Liver (tissue), 9 donors: ENCODE measurements around the gene SLC8A2. TPM values are rescaled to one million over a fixed set of nuclear protein-coding genes. Genes with fewer than 3 reads are reported as not detected.

ENCODE experiments used
- DNase-seq: peaks from one replicate; pipeline ENCODE4 v3.0.0-alpha.2; 2017; ENCODE audit warnings: low spot score
- H3K27ac ChIP-seq, 2 donors: one replicate each; pipeline ENCODE4 v1.7.0; 2013; ENCODE audit warnings: inconsistent platforms in 2 of 2, low read length in 2 of 2, control low read depth in 1 of 2, low read depth in 1 of 2, mild to moderate bottlenecking in 1 of 2
- H3K27me3 ChIP-seq, 4 donors: one replicate each; pipeline versions ENCODE4 v1.6.1 to v1.7.0; 2013; ENCODE audit warnings: low read length in 3 of 4, inconsistent platforms in 1 of 4, mild to moderate bottlenecking in 1 of 4, moderate library complexity in 1 of 4; ENCODE audit not compliant: control insufficient read depth in 4 of 4, insufficient read depth in 4 of 4
- H3K36me3 ChIP-seq, 4 donors: one replicate each; pipeline versions ENCODE4 v1.6.1 to v1.7.0; 2013; ENCODE audit warnings: low read length in 3 of 4, mild to moderate bottlenecking in 3 of 4, low read depth in 1 of 4, moderate library complexity in 1 of 4; ENCODE audit not compliant: control insufficient read depth in 4 of 4, insufficient read depth in 3 of 4
- H3K4me1 ChIP-seq, 4 donors: one replicate each; pipeline versions ENCODE4 v1.6.1 to v1.7.0; 2013; ENCODE audit warnings: low read length in 3 of 4, mild to moderate bottlenecking in 3 of 4, moderate library complexity in 1 of 4; ENCODE audit not compliant: control insufficient read depth in 4 of 4, insufficient read depth in 4 of 4
- H3K4me3 ChIP-seq, 3 donors: one replicate each; pipeline versions ENCODE4 v1.6.1 to v1.7.0; 2013; ENCODE audit warnings: low read length in 3 of 3, control low read depth in 1 of 3, low read depth in 1 of 3, mild to moderate bottlenecking in 1 of 3
- H3K9ac ChIP-seq, 2 donors: one replicate each; pipeline ENCODE4 v1.7.0; 2013; ENCODE audit warnings: low read length in 2 of 2, mild to moderate bottlenecking in 2 of 2, moderate library complexity in 2 of 2, control low read depth in 1 of 2, low read depth in 1 of 2
- H3K9me3 ChIP-seq, 4 donors: one replicate each; pipeline versions ENCODE4 v1.6.1 to v1.7.0; 2013; ENCODE audit warnings: low read length in 3 of 4; ENCODE audit not compliant: control insufficient read depth in 4 of 4
- EGR1 ChIP-seq, 2 donors: IDR thresholded peaks; 2 replicates each; pipeline ENCODE4 v1.6.1; 2016 to 2018; ENCODE audit warnings: antibody characterized with exemption in 2 of 2, low read depth in 2 of 2
- FOXA1 ChIP-seq: IDR thresholded peaks from 2 replicates; pipeline ENCODE4 v1.6.1; 2016; ENCODE audit warnings: antibody characterized with exemption
- FOXA2 ChIP-seq: IDR thresholded peaks from 2 replicates; pipeline ENCODE4 v1.6.1; 2016; ENCODE audit warnings: antibody characterized with exemption
- GABPA ChIP-seq, 2 donors: IDR thresholded peaks in 1 of 2; conservative IDR thresholded peaks in 1 of 2; 2 replicates each; pipeline ENCODE4 v1.6.1; 2016; ENCODE audit warnings: antibody characterized with exemption in 2 of 2, mild to moderate bottlenecking in 1 of 2, moderate library complexity in 1 of 2
- HNF4G ChIP-seq: IDR thresholded peaks from 2 replicates; pipeline ENCODE4 v1.6.1; 2016; ENCODE audit warnings: antibody characterized with exemption
- JUND ChIP-seq, 2 donors: IDR thresholded peaks; 2 replicates each; pipeline ENCODE4 v1.6.1; 2016; ENCODE audit warnings: antibody characterized with exemption in 2 of 2
- NR2F2 ChIP-seq: IDR thresholded peaks from 2 replicates; pipeline ENCODE4 v1.6.1; 2016; ENCODE audit warnings: antibody characterized with exemption
- RXRA ChIP-seq, 2 donors: IDR thresholded peaks; 2 replicates each; pipeline ENCODE4 v1.6.1; 2017 to 2018; ENCODE audit warnings: antibody characterized with exemption in 2 of 2, mild to moderate bottlenecking in 1 of 2
- SP1 ChIP-seq: IDR thresholded peaks from 2 replicates; pipeline ENCODE4 v1.6.1; 2018; ENCODE audit warnings: antibody characterized with exemption, mild to moderate bottlenecking
- TAF1 ChIP-seq: conservative IDR thresholded peaks from 2 replicates; pipeline ENCODE4 v1.6.1; 2016; ENCODE audit warnings: antibody characterized with exemption, mild to moderate bottlenecking
- WGBS: extraction: QIAGEN DNeasy Blood & Tissue Kit; methylation state at CpG from one replicate; pipeline ENCODE4 v1.1.7; 2013; 5-methylcytosine and 5-hydroxymethylcytosine counted together
- polyA plus RNA-seq, 2 donors: library from polyadenylated mRNA; stranded (reverse) in 1 of 2; unstranded in 1 of 2; fragments of 200-250 nt in 1 of 2; fragments of >200 nt in 1 of 2; fragmentation: Nextera tagmentation in 1 of 2; extraction: Ambion mirVana in 1 of 2; gene quantifications; one replicate each; pipeline versions ENCODE4 v1.2.1 to v1.2.3, GENCODE V29; 2013 to 2015
- total RNA-seq, 2 donors: library from RNA; depleted of rRNA; stranded (reverse); fragments of >200 nt; gene quantifications; one replicate each; pipeline ENCODE4 v1.2.3, GENCODE V29; 2014
- TF ChIP-seq, protein P1 (sequence below): IDR thresholded peaks from 2 replicates; pipeline ENCODE4 v1.6.1; 2016; ENCODE audit warnings: antibody characterized with exemption, mild to moderate bottlenecking
- TF ChIP-seq, protein P2 (sequence below): fragments of 150-350 bp; IDR thresholded peaks from 2 replicates; pipeline ENCODE4 v1.5.1; 2017; ENCODE audit warnings: improper control_type of control experiment, low read depth, low read length; ENCODE audit not compliant: missing input control
- TF ChIP-seq, protein P3 (sequence below): IDR thresholded peaks from 2 replicates; pipeline ENCODE4 v1.6.1; 2016; ENCODE audit warnings: antibody characterized with exemption
- TF ChIP-seq, protein P4 (sequence below): IDR thresholded peaks from 2 replicates; pipeline ENCODE4 v1.6.1; 2016; ENCODE audit warnings: antibody characterized with exemption
- TF ChIP-seq, protein P5 (sequence below): IDR thresholded peaks from 2 replicates; pipeline ENCODE4 v1.6.1; 2016; ENCODE audit warnings: antibody characterized with exemption
- donor health status: healthy.
- donor health status: healthy.
- donor health status: healthy.
- donor health status: healthy.
- donor health status: healthy.

The SLC8A2 gene
- total and polyA plus RNA-seq, 4 donors = 0.01 to 0.25 TPM; not detected in 2

DNA sequence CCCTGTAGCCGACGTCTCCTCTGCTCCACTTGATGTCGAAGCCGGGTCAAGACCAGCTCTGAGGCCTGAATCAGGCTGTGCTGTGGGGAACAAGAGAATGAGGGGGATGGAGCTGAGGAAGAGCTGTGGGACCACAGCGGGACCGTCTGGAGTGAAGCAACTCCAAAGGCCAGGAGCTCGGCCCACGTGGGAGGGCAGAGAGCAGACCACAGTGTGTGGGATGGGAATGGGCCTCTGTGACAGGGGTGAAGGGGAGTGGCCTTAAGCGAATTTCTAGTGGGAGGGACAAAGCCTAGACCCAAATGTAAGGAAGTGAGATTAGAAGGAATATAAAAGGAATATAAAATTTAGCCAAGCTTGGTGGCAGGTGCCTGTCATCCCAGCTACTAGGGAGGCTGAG, 3.8 kb upstream of the SLC8A2 start:
- H3K27ac ChIP-seq = no peak overlapping the region
- no peak overlapping the region for H3K9ac ChIP-seq
- peaks cover 0 to 4% (median 0%) of the 10 kb centered on the region in 4 donors for H3K4me1 ChIP-seq
- TF ChIP-seq, protein P1, sequence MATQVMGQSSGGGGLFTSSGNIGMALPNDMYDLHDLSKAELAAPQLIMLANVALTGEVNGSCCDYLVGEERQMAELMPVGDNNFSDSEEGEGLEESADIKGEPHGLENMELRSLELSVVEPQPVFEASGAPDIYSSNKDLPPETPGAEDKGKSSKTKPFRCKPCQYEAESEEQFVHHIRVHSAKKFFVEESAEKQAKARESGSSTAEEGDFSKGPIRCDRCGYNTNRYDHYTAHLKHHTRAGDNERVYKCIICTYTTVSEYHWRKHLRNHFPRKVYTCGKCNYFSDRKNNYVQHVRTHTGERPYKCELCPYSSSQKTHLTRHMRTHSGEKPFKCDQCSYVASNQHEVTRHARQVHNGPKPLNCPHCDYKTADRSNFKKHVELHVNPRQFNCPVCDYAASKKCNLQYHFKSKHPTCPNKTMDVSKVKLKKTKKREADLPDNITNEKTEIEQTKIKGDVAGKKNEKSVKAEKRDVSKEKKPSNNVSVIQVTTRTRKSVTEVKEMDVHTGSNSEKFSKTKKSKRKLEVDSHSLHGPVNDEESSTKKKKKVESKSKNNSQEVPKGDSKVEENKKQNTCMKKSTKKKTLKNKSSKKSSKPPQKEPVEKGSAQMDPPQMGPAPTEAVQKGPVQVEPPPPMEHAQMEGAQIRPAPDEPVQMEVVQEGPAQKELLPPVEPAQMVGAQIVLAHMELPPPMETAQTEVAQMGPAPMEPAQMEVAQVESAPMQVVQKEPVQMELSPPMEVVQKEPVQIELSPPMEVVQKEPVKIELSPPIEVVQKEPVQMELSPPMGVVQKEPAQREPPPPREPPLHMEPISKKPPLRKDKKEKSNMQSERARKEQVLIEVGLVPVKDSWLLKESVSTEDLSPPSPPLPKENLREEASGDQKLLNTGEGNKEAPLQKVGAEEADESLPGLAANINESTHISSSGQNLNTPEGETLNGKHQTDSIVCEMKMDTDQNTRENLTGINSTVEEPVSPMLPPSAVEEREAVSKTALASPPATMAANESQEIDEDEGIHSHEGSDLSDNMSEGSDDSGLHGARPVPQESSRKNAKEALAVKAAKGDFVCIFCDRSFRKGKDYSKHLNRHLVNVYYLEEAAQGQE = no peak
- TF ChIP-seq, protein P2, sequence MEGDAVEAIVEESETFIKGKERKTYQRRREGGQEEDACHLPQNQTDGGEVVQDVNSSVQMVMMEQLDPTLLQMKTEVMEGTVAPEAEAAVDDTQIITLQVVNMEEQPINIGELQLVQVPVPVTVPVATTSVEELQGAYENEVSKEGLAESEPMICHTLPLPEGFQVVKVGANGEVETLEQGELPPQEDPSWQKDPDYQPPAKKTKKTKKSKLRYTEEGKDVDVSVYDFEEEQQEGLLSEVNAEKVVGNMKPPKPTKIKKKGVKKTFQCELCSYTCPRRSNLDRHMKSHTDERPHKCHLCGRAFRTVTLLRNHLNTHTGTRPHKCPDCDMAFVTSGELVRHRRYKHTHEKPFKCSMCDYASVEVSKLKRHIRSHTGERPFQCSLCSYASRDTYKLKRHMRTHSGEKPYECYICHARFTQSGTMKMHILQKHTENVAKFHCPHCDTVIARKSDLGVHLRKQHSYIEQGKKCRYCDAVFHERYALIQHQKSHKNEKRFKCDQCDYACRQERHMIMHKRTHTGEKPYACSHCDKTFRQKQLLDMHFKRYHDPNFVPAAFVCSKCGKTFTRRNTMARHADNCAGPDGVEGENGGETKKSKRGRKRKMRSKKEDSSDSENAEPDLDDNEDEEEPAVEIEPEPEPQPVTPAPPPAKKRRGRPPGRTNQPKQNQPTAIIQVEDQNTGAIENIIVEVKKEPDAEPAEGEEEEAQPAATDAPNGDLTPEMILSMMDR = no peak
- TF ChIP-seq, protein P3, sequence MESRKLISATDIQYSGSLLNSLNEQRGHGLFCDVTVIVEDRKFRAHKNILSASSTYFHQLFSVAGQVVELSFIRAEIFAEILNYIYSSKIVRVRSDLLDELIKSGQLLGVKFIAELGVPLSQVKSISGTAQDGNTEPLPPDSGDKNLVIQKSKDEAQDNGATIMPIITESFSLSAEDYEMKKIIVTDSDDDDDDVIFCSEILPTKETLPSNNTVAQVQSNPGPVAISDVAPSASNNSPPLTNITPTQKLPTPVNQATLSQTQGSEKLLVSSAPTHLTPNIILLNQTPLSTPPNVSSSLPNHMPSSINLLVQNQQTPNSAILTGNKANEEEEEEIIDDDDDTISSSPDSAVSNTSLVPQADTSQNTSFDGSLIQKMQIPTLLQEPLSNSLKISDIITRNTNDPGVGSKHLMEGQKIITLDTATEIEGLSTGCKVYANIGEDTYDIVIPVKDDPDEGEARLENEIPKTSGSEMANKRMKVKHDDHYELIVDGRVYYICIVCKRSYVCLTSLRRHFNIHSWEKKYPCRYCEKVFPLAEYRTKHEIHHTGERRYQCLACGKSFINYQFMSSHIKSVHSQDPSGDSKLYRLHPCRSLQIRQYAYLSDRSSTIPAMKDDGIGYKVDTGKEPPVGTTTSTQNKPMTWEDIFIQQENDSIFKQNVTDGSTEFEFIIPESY = no peak
- TF ChIP-seq EGR1 (IDR thresholded peaks at IDR 0.05; ENCODE audit: low read depth in 2 of 2) (no peak), FOXA1 (no peak), HNF4G (no peak), JUND (IDR thresholded peaks at IDR 0.05) (no peak), SP1 (no peak), TAF1 (no peak), NR2F2 (no peak), GABPA (IDR thresholded peaks at IDR 0.05 in 1 of 2, conservative IDR thresholded peaks at IDR 0.05 in 1 of 2) (no peak)
- TF ChIP-seq, protein P4, sequence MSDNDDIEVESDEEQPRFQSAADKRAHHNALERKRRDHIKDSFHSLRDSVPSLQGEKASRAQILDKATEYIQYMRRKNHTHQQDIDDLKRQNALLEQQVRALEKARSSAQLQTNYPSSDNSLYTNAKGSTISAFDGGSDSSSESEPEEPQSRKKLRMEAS = no peak
- TF ChIP-seq, protein P5, sequence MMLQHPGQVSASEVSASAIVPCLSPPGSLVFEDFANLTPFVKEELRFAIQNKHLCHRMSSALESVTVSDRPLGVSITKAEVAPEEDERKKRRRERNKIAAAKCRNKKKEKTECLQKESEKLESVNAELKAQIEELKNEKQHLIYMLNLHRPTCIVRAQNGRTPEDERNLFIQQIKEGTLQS = no peak
- WGBS = 89% methylated on average over 9 of the region's 9 CpGs
- DNase-seq = no peak
- no peaks in the 10 kb centered on the region for H3K9me3 ChIP-seq
- H3K36me3 ChIP-seq = peaks cover 0 to 3% (median 0%) of the 10 kb centered on the region in 4 donors
- peaks cover 0 to 3% (median 0%) of the 10 kb centered on the region in 4 donors for H3K27me3 ChIP-seq
- H3K4me3 ChIP-seq = no peak overlapping the region

DNA sequence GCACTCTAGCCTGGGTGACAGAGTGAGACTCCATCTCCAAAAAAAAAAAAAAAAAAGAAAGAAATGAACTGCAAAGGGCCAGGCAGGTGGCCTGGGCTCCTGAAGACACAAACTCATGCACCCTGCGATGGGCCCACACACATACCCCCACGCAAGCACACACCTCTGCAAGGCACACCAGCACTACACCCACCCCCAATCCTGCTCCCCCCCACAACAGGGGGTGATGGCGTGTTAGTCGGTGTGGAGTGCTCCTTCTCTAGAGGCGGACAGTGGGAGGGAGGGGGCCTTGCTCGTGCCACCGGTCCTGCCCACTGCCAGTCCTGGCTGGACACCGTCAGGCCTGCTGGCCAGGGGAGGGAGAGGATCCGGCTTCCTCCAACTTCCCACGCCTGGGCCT, 1.6 kb upstream of the SLC8A2 start:
- Histone ChIP-seq H3K27ac (no peak overlapping the region), H3K27me3 (peaks cover 0 to 14% (median 1%) of the 10 kb centered on the region in 4 donors)

More for the DNA sequence above, 1.6 kb upstream of the SLC8A2 start:
- TF ChIP-seq, protein P5 = no peak
- TF ChIP-seq FOXA2 (no peak), RXRA (IDR thresholded peaks at IDR 0.05) (no peak)
- TF ChIP-seq, protein P1 = no peak
- TF ChIP-seq, protein P4 = no peak
- TF ChIP-seq, protein P3 = no peak
- Histone ChIP-seq H3K36me3 (peaks cover 0 to 3% (median 0%) of the 10 kb centered on the region in 4 donors), H3K9ac (no peak overlapping the region), H3K4me1 (peaks cover 0 to 4% (median 0%) of the 10 kb centered on the region in 4 donors), H3K4me3 (no peak overlapping the region), H3K9me3 (no peaks in the 10 kb centered on the region)
- DNase-seq = no peak
- 87% methylated on average over 10 of the region's 10 CpGs for WGBS
